A549 treated with AZD9567 at 1 μM for 4 hours (cell line): ENCODE data around the gene FAM227B. TPM values are rescaled to one million over a fixed set of nuclear protein-coding genes. Genes with fewer than 3 reads are reported as not detected.

ENCODE experiments used
- total RNA-seq: library from RNA; stranded (reverse); fragments of 200-300 nt; extraction: Qiagen RNA extraction; gene quantifications from 5 replicates; pipeline ENCODE4 v1.2.3, GENCODE V29; 2022; ENCODE audit not compliant: insufficient read depth

The FAM227B gene
- 0.78 to 3.8 TPM (median 1.3 TPM) in 5 replicates for total RNA-seq

GRCh38 chr15:49620658-49621368 lies at the start of gene FAM227B, which contains the start of gene DTWD1:
Gene FAM227B (minus strand): TSS chr15:49620818. CDS start chr15:49615171, 5,647 bp downstream.
Gene DTWD1 (plus strand): TSS chr15:49621048. CDS start chr15:49625168, 4,120 bp downstream.

DNA sequence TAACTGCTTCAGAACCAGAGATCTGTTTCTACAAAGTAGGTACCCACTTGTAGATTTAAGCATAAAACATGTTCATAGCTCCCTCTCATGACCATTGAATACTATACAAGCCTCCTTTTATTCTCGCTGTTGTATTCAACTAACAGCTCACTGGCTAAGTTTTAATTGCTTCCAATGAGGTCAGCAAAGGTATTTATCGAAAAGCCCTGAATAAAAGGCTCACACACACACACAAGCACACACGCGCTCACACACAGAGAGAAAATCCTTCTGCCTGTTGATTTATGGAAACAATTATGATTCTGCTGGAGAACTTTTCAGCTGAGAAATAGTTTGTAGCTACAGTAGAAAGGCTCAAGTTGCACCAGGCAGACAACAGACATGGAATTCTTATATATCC lies 197.6 kb downstream of the FAM227B start, which contains the start of gene FGF7:
FGF7 (plus strand) TSS at position 222 of the 400 bp plus-strand sequence. CDS start 1,056 bp downstream, outside the sequence.

Other genes starting within 250 kb of the FAM227B start
- gene FGF7, start 197.6 kb downstream of the FAM227B start, total RNA-seq = not detected in 5 replicates
- 9.8 to 16.7 TPM (median 14.8 TPM) in 5 replicates for gene DTWD1, start 230 bp upstream of the FAM227B start, total RNA-seq